ENCODE results near the gene COL5A1. TPM values are rescaled to one million over a fixed set of nuclear protein-coding genes. Genes with fewer than 3 reads are reported as not detected.

COL5A1 gene
- total RNA-seq, 1 experiment from 2014 or later, result 9.5 TPM

DNA sequence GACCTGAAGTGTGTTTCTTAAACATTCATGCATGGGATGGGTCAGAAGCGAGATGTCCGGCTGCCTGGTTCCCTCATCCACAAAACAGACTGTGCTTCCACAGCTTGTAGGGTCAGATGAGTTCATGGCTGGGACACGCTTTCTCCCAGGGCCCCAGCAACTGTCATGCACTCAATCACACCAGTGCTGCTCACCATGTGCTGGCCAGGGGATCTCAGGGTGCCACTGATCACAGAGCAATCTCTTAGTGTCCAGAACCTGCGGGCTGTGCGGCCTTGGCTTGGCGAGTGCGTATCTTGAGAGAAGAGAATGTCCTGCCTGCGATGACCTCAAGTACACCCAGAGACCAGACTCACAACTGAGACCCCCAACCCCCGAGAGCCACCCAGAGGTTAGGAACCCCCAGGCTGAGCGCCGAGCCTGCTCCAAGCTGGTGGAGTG lies 213.0 kb downstream of the COL5A1 start:
- Histone ChIP-seq H3K9ac (ENCODE audit: extremely low read depth, insufficient read length, low read length) (no peak overlapping the region), H3K4me2 (ENCODE audit: insufficient read depth, insufficient read length, low read length) (no peak overlapping the region), H2BK20ac (ENCODE audit: low read depth, low read length, poor library complexity, severe bottlenecking) (no peak overlapping the region), H2AK5ac (ENCODE audit: insufficient read length, low read length) (no peak overlapping the region), H3K4ac (ENCODE audit: low read depth, low read length) (no peak overlapping the region), H4K5ac (ENCODE audit: insufficient read length, low read depth, low read length) (no peak overlapping the region), H4K8ac (replicated peaks; ENCODE audit: insufficient read length, low read depth, low read length) (no peak overlapping the region), H3K23me2 (ENCODE audit: insufficient read length, low read depth, low read length, poor library complexity, severe bottlenecking) (no peaks in the 10 kb centered on the region), H4K20me1 (ENCODE audit: control insufficient read depth, insufficient read depth, insufficient read length) (no peaks in the 10 kb centered on the region), H3K23ac (ENCODE audit: insufficient read length, low read depth, low read length) (no peak overlapping the region), H2BK15ac (ENCODE audit: low read depth, low read length) (no peak overlapping the region), H2BK120ac (ENCODE audit: low read depth, low read length, poor library complexity, severe bottlenecking) (no peak overlapping the region), H3K14ac (ENCODE audit: insufficient read depth, low read length) (no peak overlapping the region), H3K18ac (ENCODE audit: insufficient read length, low read depth, low read length) (no peak overlapping the region), H3K9me3 (ENCODE audit: control insufficient read depth, low read depth, low read length) (peaks cover 5% of the 10 kb centered on the region), H2BK12ac (ENCODE audit: insufficient read length, low read depth, low read length) (no peak overlapping the region), H2BK5ac (ENCODE audit: insufficient read length, low read length) (no peak overlapping the region), H3K27me3 (ENCODE audit: insufficient read depth, low read length) (no peaks in the 10 kb centered on the region), H3K79me2 (ENCODE audit: insufficient read depth, low read length) (no peaks in the 10 kb centered on the region), H3K27ac (ENCODE audit: insufficient read length, low read depth, low read length) (no peak overlapping the region), H3K4me1 (ENCODE audit: insufficient read depth, low read length) (no peaks in the 10 kb centered on the region), H3K79me1 (ENCODE audit: insufficient read depth, low read depth, low read length, poor library complexity, severe bottlenecking) (no peaks in the 10 kb centered on the region), H3T11ph (ENCODE audit: low read length) (no peak overlapping the region), H2AFZ (ENCODE audit: low read length) (no peak overlapping the region), H4K91ac (ENCODE audit: insufficient read length, low read depth, low read length) (no peak overlapping the region), H3K56ac (ENCODE audit: insufficient read length, low read depth, low read length) (no peak overlapping the region)
- H3K9me3 Mint-ChIP-seq, result peaks cover 6 to 12% of the 10 kb centered on the region in 2 experiments; a peak in 3 of 5 replicates
- H3K36me3 Mint-ChIP-seq (ENCODE audit: insufficient read depth in 1 of 3, low read depth in 3 of 3), result no peaks in the 10 kb centered on the region; a peak in 1 of 7 replicates
- WGBS (ENCODE audit: extremely low coverage, insufficient read length, low lambda C conversion rate), result no CpG with 5 or more reads among the region's 11 CpGs
- no peak for DNase-seq
- TF ChIP-seq, protein P1, sequence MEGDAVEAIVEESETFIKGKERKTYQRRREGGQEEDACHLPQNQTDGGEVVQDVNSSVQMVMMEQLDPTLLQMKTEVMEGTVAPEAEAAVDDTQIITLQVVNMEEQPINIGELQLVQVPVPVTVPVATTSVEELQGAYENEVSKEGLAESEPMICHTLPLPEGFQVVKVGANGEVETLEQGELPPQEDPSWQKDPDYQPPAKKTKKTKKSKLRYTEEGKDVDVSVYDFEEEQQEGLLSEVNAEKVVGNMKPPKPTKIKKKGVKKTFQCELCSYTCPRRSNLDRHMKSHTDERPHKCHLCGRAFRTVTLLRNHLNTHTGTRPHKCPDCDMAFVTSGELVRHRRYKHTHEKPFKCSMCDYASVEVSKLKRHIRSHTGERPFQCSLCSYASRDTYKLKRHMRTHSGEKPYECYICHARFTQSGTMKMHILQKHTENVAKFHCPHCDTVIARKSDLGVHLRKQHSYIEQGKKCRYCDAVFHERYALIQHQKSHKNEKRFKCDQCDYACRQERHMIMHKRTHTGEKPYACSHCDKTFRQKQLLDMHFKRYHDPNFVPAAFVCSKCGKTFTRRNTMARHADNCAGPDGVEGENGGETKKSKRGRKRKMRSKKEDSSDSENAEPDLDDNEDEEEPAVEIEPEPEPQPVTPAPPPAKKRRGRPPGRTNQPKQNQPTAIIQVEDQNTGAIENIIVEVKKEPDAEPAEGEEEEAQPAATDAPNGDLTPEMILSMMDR (conservative IDR thresholded peaks at IDR 0.05), result no peak
- H3K27ac Mint-ChIP-seq, result no peak overlapping the region
- H3K4me3 Mint-ChIP-seq, result no peak overlapping the region
- peaks cover 0 to 2% of the 10 kb centered on the region in 2 experiments; a peak in 1 of 4 replicates for H3K4me1 Mint-ChIP-seq
- H3K27me3 Mint-ChIP-seq (ENCODE audit: low read depth), result peaks cover 11% of the 10 kb centered on the region
